Kidney (tissue), 14 donors: ENCODE results near the gene FSTL3. TPM values are rescaled to one million over a fixed set of nuclear protein-coding genes. Genes with fewer than 3 reads are reported as not detected.

Experiments
- DNase-seq, 5 donors: peaks; one replicate each; pipeline ENCODE4 v3.0.0-alpha.2; 2013 to 2020
- FAIRE-seq: peaks from 2 replicates; lab custom pipeline; 2012; peaks lifted over from hg19 to GRCh38; lab: Jason Lieb, UNC
- H3K27ac ChIP-seq, 2 donors: one replicate each; pipeline ENCODE4 v1.7.0; 2013; ENCODE audit warnings: low read depth in 2 of 2, low read length in 2 of 2, inconsistent platforms in 1 of 2
- H3K27me3 ChIP-seq: one replicate; pipeline ENCODE4 v1.7.1; 2013; ENCODE audit warnings: low read length, inconsistent platforms; ENCODE audit not compliant: control insufficient read depth, insufficient read depth
- H3K36me3 ChIP-seq, 3 donors: one replicate each; pipeline versions ENCODE4 v1.7.0 to v1.7.1; 2013; ENCODE audit warnings: low read length in 3 of 3, control low read depth in 1 of 3, inconsistent platforms in 1 of 3; ENCODE audit not compliant: insufficient read depth in 3 of 3, control insufficient read depth in 2 of 3
- H3K4me1 ChIP-seq, 3 donors: one replicate each; pipeline versions ENCODE4 v1.7.0 to v1.7.1; 2013; ENCODE audit warnings: low read length in 3 of 3, inconsistent platforms in 1 of 3, low read depth in 1 of 3; ENCODE audit not compliant: control insufficient read depth in 2 of 3, insufficient read depth in 2 of 3
- H3K4me3 ChIP-seq, 3 donors: one replicate each; pipeline versions ENCODE4 v1.7.0 to v1.8.1; 2013; ENCODE audit warnings: low read length in 3 of 3, control low read depth in 1 of 3, inconsistent platforms in 1 of 3
- H3K9ac ChIP-seq, 3 donors: one replicate each; pipeline versions ENCODE4 v1.7.0 to v1.7.1; 2013; ENCODE audit warnings: low read length in 3 of 3, control low read depth in 1 of 3, inconsistent platforms in 1 of 3
- H3K9me3 ChIP-seq, 3 donors: one replicate each; pipeline versions ENCODE4 v1.7.0 to v1.7.1; 2013; ENCODE audit warnings: low read length in 3 of 3, control low read depth in 1 of 3, inconsistent platforms in 1 of 3; ENCODE audit not compliant: control insufficient read depth in 2 of 3, insufficient read depth in 1 of 3
- CTCF ChIP-seq: IDR thresholded peaks from 3 replicates; pipeline ENCODE4 v1.5.1; 2012; ENCODE audit warnings: mild to moderate bottlenecking, moderate library complexity, borderline replicate concordance; ENCODE audit not compliant: insufficient read depth; ENCODE audit errors: extremely low read depth
- intact Hi-C: fragments of 100-400 bp; cut with DNase I; formaldehyde crosslinking; loops from one replicate; pipeline ENCODE4 v1.11.1; 2022
- polyA plus RNA-seq: library from polyadenylated mRNA; stranded (reverse); fragments of 350-450 nt; fragmentation: Illumina TruSeq; extraction: RNeasy Lipid Tissue Mini Kit (QIAGEN cat#74804); gene quantifications from one replicate; pipeline ENCODE4 v1.2.3, GENCODE V29; 2014; ENCODE audit warnings: low read depth, low replicate concordance; ENCODE audit not compliant: insufficient read depth
- total RNA-seq: library from RNA; stranded (reverse); fragmentation: NEBNext Ultra II Directional; extraction: Animal tissue kit (Norgen Biotek cat#: 25700); gene quantifications from one replicate; pipeline ENCODE4 v1.2.1, GENCODE V29; 2021
- donor health status: control.
- donor health status: control.
- donor health status: control.
- donor health status: control.
- donor health status: control.
- donor health status: DM: yes; HTN: yes; CAD: no.
- donor health status: Normal renal cell carcinoma (clear cell type).

Gene FSTL3
- total and polyA plus RNA-seq, 2 donors from 2014 or later = 23.9 to 63.0 TPM

GRCh38 chr19:629961-630714 is 46.1 kb upstream of the FSTL3 start:
- Histone ChIP-seq H3K27ac (no peak overlapping the region), H3K4me1 (peaks cover 0 to 11% (median 4%) of the 10 kb centered on the region in 3 donors)
- no peak for TF ChIP-seq CTCF

GRCh38 chr19:632579-633067 is 43.6 kb upstream of the FSTL3 start:
- no peak for FAIRE-seq
- peak in 3 of 5 donors; percentile 52 to 77 (median 70) for DNase-seq
- H3K9me3 ChIP-seq = no peaks in the 10 kb centered on the region
- H3K4me3 ChIP-seq = peak overlapping the region; percentile 75 to 93 (median 90)
- peaks cover 0 to 11% (median 4%) of the 10 kb centered on the region in 3 donors for H3K4me1 ChIP-seq
- TF ChIP-seq CTCF = no peak
- peak overlapping the region; percentile 72 to 93 (median 81) for H3K9ac ChIP-seq
- no peaks in the 10 kb centered on the region for H3K36me3 ChIP-seq
- intact Hi-C loops = no loop called here
- H3K27me3 ChIP-seq = no peaks in the 10 kb centered on the region
- no peak overlapping the region for H3K27ac ChIP-seq

More at GRCh38 chr19:629961-630714, 46.1 kb upstream of the FSTL3 start:
- intact Hi-C loops = no loop called here
- Histone ChIP-seq H3K36me3 (peaks cover 0 to 3% (median 0%) of the 10 kb centered on the region in 3 donors), H3K27me3 (no peaks in the 10 kb centered on the region), H3K9me3 (no peaks in the 10 kb centered on the region), H3K9ac (no peak overlapping the region), H3K4me3 (no peak overlapping the region)
- DNase-seq = no peak
- FAIRE-seq = no peak

GRCh38 chr19:633068-633785 is 43.0 kb upstream of the FSTL3 start, which contains the start of gene POLRMT:
Gene POLRMT, minus strand, starts transcription at chr19:633537. Its CDS starts 25 bp downstream, at chr19:633512.
- Histone ChIP-seq H3K27me3 (no peaks in the 10 kb centered on the region), H3K9me3 (no peaks in the 10 kb centered on the region), H3K9ac (peak within 1 kb of the TSS; percentile 81 to 93 (median 82)), H3K27ac (peak within 1 kb of the TSS in 1 of 2 donors; percentile 17), H3K4me3 (peak within 1 kb of the TSS; percentile 89 to 94 (median 90)), H3K4me1 (peaks cover 0 to 11% (median 4%) of the 10 kb centered on the region in 3 donors), H3K36me3 (no peaks in the 10 kb centered on the region)
- DNase-seq = peak; percentile 98 to 99 (median 99)
- no peak for TF ChIP-seq CTCF
- FAIRE-seq = peak; percentile 27
- intact Hi-C loops = no loop called here
